Tibial nerve (tissue), 3 donors: ENCODE results near the gene RPP25L.

ENCODE experiments used
- POLR2A ChIP-seq, 2 donors: fragments of 450-650 bp; IDR thresholded peaks; one replicate each; pipeline ENCODE4 v1.6.1; 2017; ENCODE audit warnings: antibody characterized with exemption in 2 of 2, mild to moderate bottlenecking in 2 of 2, moderate library complexity in 2 of 2
- TF ChIP-seq, protein P1 (sequence below), 5 experiments: fragments of 200-600 bp in 3 of 5; fragments of 450-650 bp in 2 of 5; sonication (generic) in 3 of 5; IDR thresholded peaks; one replicate each; pipeline ENCODE4 v1.5.1; 2016 to 2019; ENCODE audit warnings: antibody characterized with exemption in 5 of 5, mild to moderate bottlenecking in 3 of 5, moderate library complexity in 2 of 5

DNA sequence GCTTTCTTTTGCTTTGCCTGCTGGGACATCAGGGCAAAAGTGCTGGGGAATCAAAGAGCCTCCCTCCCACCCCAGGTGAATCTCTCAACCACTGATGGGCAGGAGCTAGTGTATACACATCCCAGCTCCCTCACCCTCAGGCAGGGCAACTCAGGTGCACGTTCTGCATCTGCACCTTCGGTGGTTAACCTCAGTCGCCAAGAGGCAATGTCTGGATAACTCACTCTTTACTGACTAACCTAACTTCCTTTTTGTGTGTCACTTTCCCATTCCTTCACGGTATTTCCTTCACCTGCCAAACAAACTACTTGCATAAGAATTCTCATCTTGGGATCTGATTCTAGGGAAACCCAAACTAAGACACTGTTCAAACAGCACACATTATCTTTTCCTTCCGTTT lies 48.6 kb downstream of the RPP25L start:
- TF ChIP-seq, protein P1, sequence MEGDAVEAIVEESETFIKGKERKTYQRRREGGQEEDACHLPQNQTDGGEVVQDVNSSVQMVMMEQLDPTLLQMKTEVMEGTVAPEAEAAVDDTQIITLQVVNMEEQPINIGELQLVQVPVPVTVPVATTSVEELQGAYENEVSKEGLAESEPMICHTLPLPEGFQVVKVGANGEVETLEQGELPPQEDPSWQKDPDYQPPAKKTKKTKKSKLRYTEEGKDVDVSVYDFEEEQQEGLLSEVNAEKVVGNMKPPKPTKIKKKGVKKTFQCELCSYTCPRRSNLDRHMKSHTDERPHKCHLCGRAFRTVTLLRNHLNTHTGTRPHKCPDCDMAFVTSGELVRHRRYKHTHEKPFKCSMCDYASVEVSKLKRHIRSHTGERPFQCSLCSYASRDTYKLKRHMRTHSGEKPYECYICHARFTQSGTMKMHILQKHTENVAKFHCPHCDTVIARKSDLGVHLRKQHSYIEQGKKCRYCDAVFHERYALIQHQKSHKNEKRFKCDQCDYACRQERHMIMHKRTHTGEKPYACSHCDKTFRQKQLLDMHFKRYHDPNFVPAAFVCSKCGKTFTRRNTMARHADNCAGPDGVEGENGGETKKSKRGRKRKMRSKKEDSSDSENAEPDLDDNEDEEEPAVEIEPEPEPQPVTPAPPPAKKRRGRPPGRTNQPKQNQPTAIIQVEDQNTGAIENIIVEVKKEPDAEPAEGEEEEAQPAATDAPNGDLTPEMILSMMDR (IDR thresholded peaks at IDR 0.05), result no peak
- TF ChIP-seq POLR2A (IDR thresholded peaks at IDR 0.05), result no peak
